ENCODE results near the gene TARS3.
A peak's percentile ranks its signal among the peaks of the same experiment; 100 is the strongest.
"Not testable (repeated sequence)": the region's sequence is repeated elsewhere in the genome, so short reads cannot be mapped to it uniquely, and the experiment has no call there.

TARS3 gene

GRCh38 chr15:101657968-101658784, 66.1 kb downstream of the TARS3 start:
- DNase-seq (ENCODE audit: extremely low spot score, insufficient read length, low read depth) (no peak), FAIRE-seq (no peak)

GRCh38 chr15:101657171-101657570, 67.1 kb downstream of the TARS3 start:
- DNase-seq (ENCODE audit: extremely low spot score, insufficient read length, low read depth) (no peak), FAIRE-seq (no peak)

- not testable (repeated sequence) for FAIRE-seq; DNase-seq (ENCODE audit: extremely low spot score, insufficient read length, low read depth)
Measured at GRCh38 chr15:101654624-101655337, 69.5 kb downstream of the TARS3 start.

- FAIRE-seq (no peak), DNase-seq (ENCODE audit: extremely low spot score, insufficient read length, low read depth) (no peak)
Measured at GRCh38 chr15:101654171-101654570, 70.1 kb downstream of the TARS3 start.

- no peak for FAIRE-seq
- no peak for DNase-seq (ENCODE audit: extremely low spot score, insufficient read length, low read depth)
Measured at GRCh38 chr15:101652786-101653430, 71.4 kb downstream of the TARS3 start.

- DNase-seq (ENCODE audit: extremely low spot score, insufficient read length, low read depth) (peak; percentile 86), FAIRE-seq (peak; percentile 90)
Measured at GRCh38 chr15:101652098-101652785, 72.0 kb downstream of the TARS3 start, which contains the start of gene TM2D3. TSS of gene TM2D3 (minus strand) at chr15:101652381. CDS start at chr15:101652361, 20 bp downstream.

GRCh38 chr15:101651554-101652097, 72.6 kb downstream of the TARS3 start:
- no peak for DNase-seq (ENCODE audit: extremely low spot score, insufficient read length, low read depth)
- peak; percentile 33 for FAIRE-seq

- DNase-seq (ENCODE audit: extremely low spot score, insufficient read length, low read depth) (no peak), FAIRE-seq (no peak)
Measured at GRCh38 chr15:101650145-101650544, 74.1 kb downstream of the TARS3 start.

GRCh38 chr15:101648356-101648755, 75.9 kb downstream of the TARS3 start:
- FAIRE-seq: no peak
- DNase-seq (ENCODE audit: extremely low spot score, insufficient read length, low read depth): no peak

GRCh38 chr15:101647251-101647650, 77.0 kb downstream of the TARS3 start:
- FAIRE-seq (no peak), DNase-seq (ENCODE audit: extremely low spot score, insufficient read length, low read depth) (no peak)

GRCh38 chr15:101646672-101647071, 77.6 kb downstream of the TARS3 start:
- FAIRE-seq: no peak

GRCh38 chr15:101642361-101642760, 81.9 kb downstream of the TARS3 start:
- FAIRE-seq (no peak), DNase-seq (ENCODE audit: extremely low spot score, insufficient read length, low read depth) (no peak)

More at GRCh38 chr15:101646672-101647071, 77.6 kb downstream of the TARS3 start:
- no peak for DNase-seq (ENCODE audit: extremely low spot score, insufficient read length, low read depth)

GRCh38 chr15:101641894-101642293, 82.4 kb downstream of the TARS3 start:
- FAIRE-seq (peak; percentile 76), DNase-seq (ENCODE audit: extremely low spot score, insufficient read length, low read depth) (no peak)

- peak; percentile 90 for FAIRE-seq
Measured at GRCh38 chr15:101641129-101641764, 83.0 kb downstream of the TARS3 start.

GRCh38 chr15:101639667-101640066, 84.6 kb downstream of the TARS3 start:
- no peak for DNase-seq (ENCODE audit: extremely low spot score, insufficient read length, low read depth)
- FAIRE-seq: no peak

More at GRCh38 chr15:101641129-101641764, 83.0 kb downstream of the TARS3 start:
- DNase-seq (ENCODE audit: extremely low spot score, insufficient read length, low read depth): peak; percentile 35

GRCh38 chr15:101637919-101638318, 86.4 kb downstream of the TARS3 start:
- no peak for DNase-seq (ENCODE audit: extremely low spot score, insufficient read length, low read depth)
- FAIRE-seq: no peak

- FAIRE-seq (no peak), DNase-seq (ENCODE audit: extremely low spot score, insufficient read length, low read depth) (no peak)
Measured at GRCh38 chr15:101637516-101637915, 86.8 kb downstream of the TARS3 start.

- FAIRE-seq (no peak), DNase-seq (ENCODE audit: extremely low spot score, insufficient read length, low read depth) (no peak)
Measured at GRCh38 chr15:101637038-101637437, 87.2 kb downstream of the TARS3 start.
